CD4-positive, alpha-beta T cell (primary cell): ENCODE results near the gene TNNT2. TPM values are rescaled to one million over a fixed set of nuclear protein-coding genes. Genes with fewer than 3 reads are reported as not detected.

Source experiments
- ATAC-seq: fragments of 200-7000 bp; cut with Tn5 transposase; one replicate; pipeline ENCODE4 v1.10.0; 2022; ENCODE audit warnings: mild to moderate bottlenecking; ENCODE audit not compliant: poor library complexity
- CTCF ChIA-PET: fragments of 350-600 bp; sonication (Branson Sonifier 250); formaldehyde crosslinking; loops from one replicate; lab custom pipeline; 2021; ENCODE audit warnings: antibody characterized with exemption, inconsistent platforms; lab: Charles Lee
- POLR2A ChIA-PET: fragments of 350-600 bp; sonication (Branson Sonifier 250); formaldehyde crosslinking; loops from one replicate; lab custom pipeline; 2021; ENCODE audit warnings: antibody characterized with exemption, inconsistent platforms; lab: Charles Lee
- DNase-seq, 14 experiments: peaks; one replicate each; pipeline ENCODE4 v3.0.0-alpha.2; 2013 to 2020; ENCODE audit warnings: mixed read lengths in 2 of 14
- H3K27ac ChIP-seq, 2 donors: one replicate each; pipeline versions ENCODE4 v1.5.1 to v1.7.0; 2013; ENCODE audit warnings: low read length in 2 of 2, low read depth in 1 of 2, mild to moderate bottlenecking in 1 of 2
- H3K27me3 ChIP-seq, 2 experiments: 1 replicate in 1 of 2; 2 replicates in 1 of 2; pipeline versions ENCODE4 v1.6.1 to v1.7.0; 2013; ENCODE audit warnings: low read length in 2 of 2, control low read depth in 1 of 2, mild to moderate bottlenecking in 1 of 2, moderate library complexity in 1 of 2; ENCODE audit not compliant: insufficient read depth in 2 of 2, control insufficient read depth in 1 of 2
- H3K36me3 ChIP-seq: one replicate; pipeline ENCODE4 v1.6.1; 2013; ENCODE audit warnings: low read length, control low read depth; ENCODE audit not compliant: insufficient read depth
- H3K4me1 ChIP-seq: one replicate; pipeline ENCODE4 v1.6.1; 2013; ENCODE audit warnings: low read length, control low read depth; ENCODE audit not compliant: insufficient read depth
- H3K4me3 ChIP-seq: one replicate; pipeline ENCODE4 v1.5.1; 2013; ENCODE audit warnings: mild to moderate bottlenecking, low read length, moderate library complexity
- H3K9me3 ChIP-seq, 2 experiments: 1 replicate in 1 of 2; 2 replicates in 1 of 2; pipeline versions ENCODE4 v1.6.1 to v1.7.0; 2013; ENCODE audit warnings: low read length in 2 of 2, mild to moderate bottlenecking in 2 of 2, control low read depth in 1 of 2, moderate library complexity in 1 of 2; ENCODE audit not compliant: control insufficient read depth in 1 of 2, insufficient read depth in 1 of 2
- H3K27ac Mint-ChIP-seq: one replicate; pipeline ENCODE4 v1.8.0; 2020; ENCODE audit warnings: mixed read lengths
- H3K27me3 Mint-ChIP-seq: one replicate; pipeline ENCODE4 v1.8.0; 2021; ENCODE audit warnings: mixed read lengths
- H3K36me3 Mint-ChIP-seq: one replicate; pipeline ENCODE4 v1.8.0; 2021; ENCODE audit warnings: low read depth, mixed read lengths
- H3K4me1 Mint-ChIP-seq: one replicate; pipeline ENCODE4 v1.8.0; 2021; ENCODE audit warnings: low read depth, mixed read lengths
- H3K4me3 Mint-ChIP-seq: one replicate; pipeline ENCODE4 v1.8.0; 2020; ENCODE audit warnings: mild to moderate bottlenecking, mixed read lengths
- H3K9me3 Mint-ChIP-seq: one replicate; pipeline ENCODE4 v1.8.0; 2020; ENCODE audit warnings: mixed read lengths
- intact Hi-C, 2 experiments: fragments of 100-400 bp; cut with DNase I in 1 of 2; cut with micrococcal nuclease in 1 of 2; formaldehyde crosslinking; loops; one replicate each; pipeline versions ENCODE4 v1.15.1 to v1.9.0; 2023 to 2025; cut with DNase I, micrococcal nuclease
- total RNA-seq, 174 experiments: library from RNA in 2 of 174; stranded (reverse) in 2 of 174; gene quantifications; one replicate each; pipeline ENCODE4 v1.2.3 and lab custom pipeline; 2021 to 2026
- TF ChIP-seq, protein P1 (sequence below): fragments of 200-600 bp; IDR thresholded peaks from one replicate; pipeline ENCODE4 v1.8.0; 2022; ENCODE audit warnings: antibody characterized with exemption, mild to moderate bottlenecking

TNNT2 gene
- total RNA-seq, 2 experiments from 2014 or later = not detected

- Histone ChIP-seq H3K27ac (no peak overlapping the region), H3K4me3 (no peak overlapping the region), H3K27me3 (peaks cover 4 to 8% of the 10 kb centered on the region in 2 experiments), H3K9me3 (no peaks in the 10 kb centered on the region), H3K36me3 (no peaks in the 10 kb centered on the region), H3K4me1 (no peaks in the 10 kb centered on the region)
- Mint-ChIP-seq H3K9me3 (no peaks in the 10 kb centered on the region), H3K4me1 (no peaks in the 10 kb centered on the region), H3K27me3 (peaks cover 11% of the 10 kb centered on the region), H3K36me3 (no peaks in the 10 kb centered on the region), H3K4me3 (no peak overlapping the region), H3K27ac (no peak overlapping the region)
- TF ChIP-seq, protein P1, sequence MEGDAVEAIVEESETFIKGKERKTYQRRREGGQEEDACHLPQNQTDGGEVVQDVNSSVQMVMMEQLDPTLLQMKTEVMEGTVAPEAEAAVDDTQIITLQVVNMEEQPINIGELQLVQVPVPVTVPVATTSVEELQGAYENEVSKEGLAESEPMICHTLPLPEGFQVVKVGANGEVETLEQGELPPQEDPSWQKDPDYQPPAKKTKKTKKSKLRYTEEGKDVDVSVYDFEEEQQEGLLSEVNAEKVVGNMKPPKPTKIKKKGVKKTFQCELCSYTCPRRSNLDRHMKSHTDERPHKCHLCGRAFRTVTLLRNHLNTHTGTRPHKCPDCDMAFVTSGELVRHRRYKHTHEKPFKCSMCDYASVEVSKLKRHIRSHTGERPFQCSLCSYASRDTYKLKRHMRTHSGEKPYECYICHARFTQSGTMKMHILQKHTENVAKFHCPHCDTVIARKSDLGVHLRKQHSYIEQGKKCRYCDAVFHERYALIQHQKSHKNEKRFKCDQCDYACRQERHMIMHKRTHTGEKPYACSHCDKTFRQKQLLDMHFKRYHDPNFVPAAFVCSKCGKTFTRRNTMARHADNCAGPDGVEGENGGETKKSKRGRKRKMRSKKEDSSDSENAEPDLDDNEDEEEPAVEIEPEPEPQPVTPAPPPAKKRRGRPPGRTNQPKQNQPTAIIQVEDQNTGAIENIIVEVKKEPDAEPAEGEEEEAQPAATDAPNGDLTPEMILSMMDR = no peak
- no peak for ATAC-seq
- no peak for DNase-seq
- intact Hi-C loops = no loop called here
- POLR2A ChIA-PET = no interaction called here
- CTCF ChIA-PET = interaction anchor here (1.0 kb wide), 1 partner anchor 16 kb away, joined by 3 read pairs; no protein-coding TSS in a partner anchor
Measured at GRCh38 chr1:201419256-201419655, 41.8 kb upstream of the TNNT2 start.

DNA sequence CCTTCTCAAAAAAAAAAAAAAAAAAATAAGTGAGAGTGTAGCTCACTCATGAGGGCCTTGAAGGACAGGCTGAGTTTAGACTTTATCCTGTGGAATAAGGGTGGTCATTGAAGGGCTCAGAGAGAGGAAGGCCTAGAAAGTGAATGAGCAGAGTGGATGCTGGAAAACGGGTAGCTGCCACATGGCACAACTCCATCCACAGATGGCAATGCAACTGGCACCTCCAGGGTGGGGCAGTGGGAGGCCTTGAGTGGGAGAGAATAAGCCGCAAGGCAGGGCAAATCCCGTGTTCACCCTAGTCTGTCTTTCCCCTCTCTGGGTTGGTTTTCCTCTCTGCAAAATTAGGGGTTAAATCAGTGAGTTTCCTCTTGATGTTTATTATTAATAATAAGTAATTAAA is 41.0 kb upstream of the TNNT2 start:
- Mint-ChIP-seq H3K27ac (no peak overlapping the region), H3K27me3 (peaks cover 11% of the 10 kb centered on the region), H3K36me3 (no peaks in the 10 kb centered on the region), H3K9me3 (no peaks in the 10 kb centered on the region), H3K4me1 (no peaks in the 10 kb centered on the region), H3K4me3 (no peak overlapping the region)
- TF ChIP-seq, protein P1 = no peak
- intact Hi-C loops = no loop called here
- ChIA-PET POLR2A (no interaction called here), CTCF (no interaction called here)
- no peaks in the 10 kb centered on the region for H3K9me3 ChIP-seq
- no peaks in the 10 kb centered on the region for H3K4me1 ChIP-seq
- H3K27me3 ChIP-seq = peaks cover 4 to 8% of the 10 kb centered on the region in 2 experiments
- H3K4me3 ChIP-seq = no peak overlapping the region
- no peaks in the 10 kb centered on the region for H3K36me3 ChIP-seq
- DNase-seq (no peak), ATAC-seq (no peak)
- no peak overlapping the region for H3K27ac ChIP-seq

GRCh38 chr1:201414051-201414738 is 36.7 kb upstream of the TNNT2 start:
- ChIA-PET CTCF (no interaction called here), POLR2A (no interaction called here)
- H3K27ac ChIP-seq = no peak overlapping the region
- DNase-seq = no peak
- H3K9me3 Mint-ChIP-seq = no peaks in the 10 kb centered on the region
- no peaks in the 10 kb centered on the region for H3K9me3 ChIP-seq
- no peak for ATAC-seq
- no peak overlapping the region for H3K4me3 Mint-ChIP-seq
- no peak overlapping the region for H3K4me3 ChIP-seq
- H3K4me1 Mint-ChIP-seq = no peaks in the 10 kb centered on the region
- intact Hi-C loops = no loop called here
- H3K4me1 ChIP-seq = no peaks in the 10 kb centered on the region
- no peaks in the 10 kb centered on the region for H3K36me3 ChIP-seq
- peaks cover 6% of the 10 kb centered on the region for H3K27me3 Mint-ChIP-seq
- no peak overlapping the region for H3K27ac Mint-ChIP-seq
- H3K27me3 ChIP-seq = peaks cover 2 to 8% of the 10 kb centered on the region in 2 experiments
- TF ChIP-seq, protein P1 = no peak
- H3K36me3 Mint-ChIP-seq = no peaks in the 10 kb centered on the region
